GM12891 (cell line): ENCODE results near the gene APLF.

Experiments used
- DNase-seq: peaks from one replicate; pipeline ENCODE4 v3.0.0; 2011; ENCODE audit warnings: low spot score; ENCODE audit not compliant: insufficient read length
- FAIRE-seq: peaks from 2 replicates; lab custom pipeline; 2011; peaks lifted over from hg19 to GRCh38; lab: Jason Lieb, UNC
- PAX5 ChIP-seq: IDR thresholded peaks from 2 replicates; pipeline ENCODE4 v1.6.1; 2011; ENCODE audit warnings: low read length, moderate library complexity, mild to moderate bottlenecking; ENCODE audit not compliant: insufficient read depth, severe bottlenecking
- POLR2A ChIP-seq: IDR thresholded peaks from 2 replicates; pipeline ENCODE4 v1.6.1; 2011; ENCODE audit warnings: low read depth, low read length, control low read depth
- POLR2AphosphoS5 ChIP-seq: IDR thresholded peaks from 2 replicates; pipeline ENCODE4 v1.6.1; 2011; ENCODE audit warnings: low read depth, low read length, control low read depth
- POU2F2 ChIP-seq: IDR thresholded peaks from 2 replicates; pipeline ENCODE4 v1.6.1; 2011; ENCODE audit warnings: low read depth, mild to moderate bottlenecking, control low read depth, low read length, moderate library complexity
- SPI1 ChIP-seq: IDR thresholded peaks from 2 replicates; pipeline ENCODE4 v1.6.1; 2011; ENCODE audit warnings: low read depth, low read length, control low read depth
- TAF1 ChIP-seq: IDR thresholded peaks from 2 replicates; pipeline ENCODE4 v1.6.1; 2011; ENCODE audit warnings: low read depth, low read length, control low read depth

APLF gene

DNA sequence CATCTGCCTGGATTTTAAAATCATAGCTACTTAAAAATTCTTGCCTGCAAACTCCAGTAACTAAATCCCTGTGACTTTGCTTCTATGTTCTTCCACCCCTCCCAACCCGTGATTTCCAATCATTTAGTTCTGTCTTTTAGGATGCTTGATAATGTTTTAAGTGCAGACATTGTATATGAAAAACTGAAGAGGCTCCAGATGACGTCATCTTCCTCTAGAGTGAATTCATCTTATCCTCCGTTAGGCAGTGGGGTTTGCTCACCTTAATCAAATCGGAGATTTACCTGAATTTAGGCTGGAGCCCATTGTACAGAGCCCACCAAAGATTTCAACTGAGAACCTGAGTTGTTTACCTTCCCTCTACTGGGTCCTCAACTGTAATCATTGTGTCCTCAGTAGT, 11.2 kb upstream of the APLF start:
- no peak for TF ChIP-seq PAX5
- no peak for TF ChIP-seq TAF1
- TF ChIP-seq POLR2AphosphoS5: no peak
- no peak for TF ChIP-seq POU2F2
- no peak for TF ChIP-seq POLR2A
- TF ChIP-seq SPI1: no peak
- FAIRE-seq: no peak

DNA sequence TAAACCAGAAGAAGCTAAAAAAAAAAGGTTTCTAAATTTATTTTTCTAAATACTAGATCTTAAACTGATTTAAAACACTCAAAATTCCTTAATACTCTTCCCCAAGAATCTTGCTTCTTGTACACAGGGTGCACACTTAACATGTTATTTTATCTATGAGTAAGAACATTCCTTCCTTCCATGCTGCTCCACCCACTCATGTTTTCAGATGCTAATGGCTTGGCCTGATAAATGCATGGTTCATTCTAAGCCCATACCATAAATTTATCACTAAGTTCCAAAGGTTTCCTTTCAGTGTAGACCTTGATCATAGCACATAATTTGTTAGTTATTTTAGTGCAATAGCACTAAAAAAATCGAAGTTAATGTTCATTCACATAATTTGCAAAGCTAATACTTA, 8.4 kb upstream of the APLF start:
- DNase-seq: no peak
- FAIRE-seq: no peak
- no peak for TF ChIP-seq SPI1
- TF ChIP-seq POLR2AphosphoS5: no peak
- TF ChIP-seq PAX5: no peak
- TF ChIP-seq POLR2A: no peak
- no peak for TF ChIP-seq TAF1
- no peak for TF ChIP-seq POU2F2

More for the DNA sequence above, 11.2 kb upstream of the APLF start:
- DNase-seq: no peak

DNA sequence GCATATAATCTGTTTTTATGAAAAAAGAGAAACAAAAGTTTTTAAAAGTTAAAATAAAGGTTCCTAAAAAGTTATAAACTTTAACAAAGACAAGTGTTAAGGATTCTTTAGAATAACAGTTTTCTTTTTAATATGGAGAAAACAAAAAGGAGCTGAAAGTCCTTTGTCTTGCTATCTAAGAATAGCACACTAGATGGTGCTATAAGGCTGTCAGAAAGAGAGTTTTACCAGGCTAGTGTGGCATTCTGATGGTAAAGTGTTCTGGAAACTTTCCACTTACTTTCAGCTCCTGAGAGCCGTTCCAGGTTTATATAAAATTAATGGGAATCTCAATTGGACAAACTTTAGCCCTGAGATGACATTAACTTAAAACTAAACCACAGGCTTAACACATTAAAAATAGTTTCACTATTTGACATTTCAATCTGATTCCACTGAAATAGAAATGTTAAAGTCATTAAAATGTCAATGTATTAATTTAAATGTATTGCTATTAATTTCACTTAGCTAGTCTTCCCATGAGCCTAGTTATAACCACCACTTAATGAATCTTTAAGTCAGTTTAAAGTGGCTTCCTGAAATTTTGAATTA, 4.0 kb upstream of the APLF start:
- FAIRE-seq (no peak), DNase-seq (no peak)
- TF ChIP-seq TAF1 (no peak), PAX5 (no peak), POU2F2 (no peak), SPI1 (no peak), POLR2A (no peak), POLR2AphosphoS5 (no peak)

DNA sequence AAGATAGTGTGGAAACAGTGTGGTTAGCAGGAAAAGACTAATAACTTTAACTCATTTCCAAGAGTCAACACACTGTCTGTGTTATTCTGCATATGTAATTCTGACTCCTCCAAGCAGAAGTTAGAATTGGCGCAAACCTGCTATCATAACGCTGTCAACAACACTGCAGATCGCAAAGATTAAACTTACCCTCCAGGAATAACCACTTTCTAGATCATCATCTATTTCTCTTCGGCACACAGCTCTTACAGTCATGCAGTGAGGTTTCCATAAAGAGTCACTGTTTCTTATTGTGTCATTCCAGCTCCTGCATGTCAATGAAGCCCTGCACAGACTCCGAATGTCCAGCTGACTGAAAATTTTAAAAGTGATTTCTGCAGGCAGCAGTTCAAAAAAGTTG, 2.7 kb upstream of the APLF start:
- DNase-seq: no peak
- TF ChIP-seq SPI1: no peak
- no peak for TF ChIP-seq POLR2A
- FAIRE-seq: no peak

- FAIRE-seq (no peak), DNase-seq (no peak)
- TF ChIP-seq POU2F2: no peak
- no peak for TF ChIP-seq SPI1
- no peak for TF ChIP-seq PAX5
- TF ChIP-seq TAF1: no peak
- TF ChIP-seq POLR2AphosphoS5: no peak
- no peak for TF ChIP-seq POLR2A
These were observed 2.1 kb upstream of the APLF start for GRCh38 chr2:68465081-68465916.

GRCh38 chr2:68466361-68466777, 1.0 kb upstream of the APLF start:
- DNase-seq (no peak), FAIRE-seq (peak; percentile 77)
- no peak for TF ChIP-seq POLR2AphosphoS5
- no peak for TF ChIP-seq PAX5
- no peak for TF ChIP-seq TAF1
- TF ChIP-seq POLR2A: no peak
- TF ChIP-seq POU2F2: no peak
- no peak for TF ChIP-seq SPI1

DNA sequence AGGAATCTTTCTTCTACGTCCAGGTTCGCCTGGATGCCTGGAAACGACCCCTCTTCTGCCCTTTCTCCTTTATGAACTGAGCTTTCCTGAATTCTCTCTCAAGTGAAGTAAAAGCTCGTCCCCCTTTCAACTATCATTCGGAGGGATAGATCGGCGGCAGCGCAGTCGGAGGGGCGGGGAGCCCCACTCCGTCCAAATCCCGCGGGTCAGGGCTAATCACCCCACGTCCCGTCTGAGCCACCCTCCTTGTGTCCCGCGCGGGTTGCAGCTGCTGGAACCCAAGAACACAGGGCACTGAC, 658 bp upstream of the APLF start:
- FAIRE-seq (no peak), DNase-seq (no peak)
- TF ChIP-seq TAF1: no peak
- TF ChIP-seq PAX5: no peak
- no peak for TF ChIP-seq POLR2AphosphoS5
- TF ChIP-seq POU2F2: no peak
- TF ChIP-seq POLR2A: no peak
- no peak for TF ChIP-seq SPI1

- TF ChIP-seq TAF1 (no peak), POU2F2 (no peak), SPI1 (no peak), PAX5 (no peak), POLR2AphosphoS5 (no peak), POLR2A (no peak)
- FAIRE-seq: peak; percentile 69
- DNase-seq: no peak
These were observed 1.4 kb downstream of the APLF start for GRCh38 chr2:68468801-68469200.

DNA sequence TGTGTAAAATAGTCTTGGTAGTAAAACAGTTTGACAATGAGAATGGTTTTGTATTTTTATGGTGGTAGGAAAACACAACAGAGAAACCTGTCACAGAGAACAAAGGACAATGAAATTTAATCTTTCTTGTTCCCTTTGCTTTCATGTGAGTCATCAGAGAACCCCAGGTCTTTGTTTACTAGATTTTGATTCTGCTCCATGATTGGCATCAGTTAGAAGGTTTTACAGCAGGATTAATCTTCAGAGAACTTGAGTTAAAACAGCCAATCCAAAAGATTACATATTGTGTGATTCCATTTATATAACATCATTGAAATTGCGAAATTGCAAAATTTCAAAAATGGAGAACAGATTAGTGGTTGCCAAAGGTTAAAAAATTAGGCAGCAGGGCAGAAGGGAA, 2.5 kb downstream of the APLF start:
- TF ChIP-seq SPI1: no peak
- TF ChIP-seq POU2F2: no peak
- no peak for TF ChIP-seq PAX5
- TF ChIP-seq TAF1: no peak
- no peak for TF ChIP-seq POLR2AphosphoS5
- no peak for TF ChIP-seq POLR2A
- FAIRE-seq: no peak
- no peak for DNase-seq

GRCh38 chr2:68471385-68471784, 4.0 kb downstream of the APLF start:
- no peak for FAIRE-seq
- TF ChIP-seq POLR2AphosphoS5 (no peak), PAX5 (no peak), SPI1 (no peak), POU2F2 (no peak), TAF1 (no peak), POLR2A (no peak)
- DNase-seq: no peak
